ENCODE results near the gene ZDHHC8.

ZDHHC8 gene

DNA sequence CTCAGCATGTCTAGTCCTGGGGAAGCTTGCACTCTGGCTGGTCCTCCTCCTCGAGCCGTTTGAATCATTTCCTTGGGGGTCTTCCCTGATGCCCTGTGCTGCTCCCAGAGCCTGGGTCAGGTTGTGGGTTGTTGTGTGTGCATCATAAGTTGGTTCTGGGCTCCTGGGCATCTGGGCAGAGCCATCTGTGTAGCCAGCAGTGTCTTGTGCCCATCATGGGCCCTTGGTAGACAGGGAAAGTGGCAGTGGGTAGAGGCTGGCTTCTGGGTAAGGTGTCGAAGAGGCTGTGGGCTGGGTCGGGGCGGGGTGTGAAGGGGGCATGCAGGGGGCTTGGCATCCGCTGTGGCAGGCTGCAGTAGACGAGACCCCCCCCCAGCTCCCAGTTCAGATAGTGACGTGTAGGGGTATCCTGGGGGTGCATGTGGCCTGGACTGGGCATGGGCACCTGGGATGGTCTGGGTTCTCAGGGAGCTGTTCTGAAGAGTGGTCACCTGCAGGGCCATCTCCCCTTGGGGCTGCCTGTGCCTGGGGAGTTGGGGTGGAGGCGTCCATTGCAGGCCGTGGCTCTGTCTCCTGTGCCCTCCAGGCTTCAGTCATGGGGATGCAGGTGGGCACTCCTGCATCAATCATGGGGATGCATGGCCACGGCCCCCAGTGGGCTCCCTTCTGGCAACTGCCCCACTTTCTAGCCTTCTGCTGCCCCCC is 7.4 kb upstream of the ZDHHC8 start:
- TF ChIP-seq, protein P1, sequence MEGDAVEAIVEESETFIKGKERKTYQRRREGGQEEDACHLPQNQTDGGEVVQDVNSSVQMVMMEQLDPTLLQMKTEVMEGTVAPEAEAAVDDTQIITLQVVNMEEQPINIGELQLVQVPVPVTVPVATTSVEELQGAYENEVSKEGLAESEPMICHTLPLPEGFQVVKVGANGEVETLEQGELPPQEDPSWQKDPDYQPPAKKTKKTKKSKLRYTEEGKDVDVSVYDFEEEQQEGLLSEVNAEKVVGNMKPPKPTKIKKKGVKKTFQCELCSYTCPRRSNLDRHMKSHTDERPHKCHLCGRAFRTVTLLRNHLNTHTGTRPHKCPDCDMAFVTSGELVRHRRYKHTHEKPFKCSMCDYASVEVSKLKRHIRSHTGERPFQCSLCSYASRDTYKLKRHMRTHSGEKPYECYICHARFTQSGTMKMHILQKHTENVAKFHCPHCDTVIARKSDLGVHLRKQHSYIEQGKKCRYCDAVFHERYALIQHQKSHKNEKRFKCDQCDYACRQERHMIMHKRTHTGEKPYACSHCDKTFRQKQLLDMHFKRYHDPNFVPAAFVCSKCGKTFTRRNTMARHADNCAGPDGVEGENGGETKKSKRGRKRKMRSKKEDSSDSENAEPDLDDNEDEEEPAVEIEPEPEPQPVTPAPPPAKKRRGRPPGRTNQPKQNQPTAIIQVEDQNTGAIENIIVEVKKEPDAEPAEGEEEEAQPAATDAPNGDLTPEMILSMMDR (conservative IDR thresholded peaks at IDR 0.05; ENCODE audit: low read length), result no peak
- H3K4me3 ChIP-seq (ENCODE audit: low read length), result no peak overlapping the region
- DNase-seq (ENCODE audit: low read depth), result no peak

DNA sequence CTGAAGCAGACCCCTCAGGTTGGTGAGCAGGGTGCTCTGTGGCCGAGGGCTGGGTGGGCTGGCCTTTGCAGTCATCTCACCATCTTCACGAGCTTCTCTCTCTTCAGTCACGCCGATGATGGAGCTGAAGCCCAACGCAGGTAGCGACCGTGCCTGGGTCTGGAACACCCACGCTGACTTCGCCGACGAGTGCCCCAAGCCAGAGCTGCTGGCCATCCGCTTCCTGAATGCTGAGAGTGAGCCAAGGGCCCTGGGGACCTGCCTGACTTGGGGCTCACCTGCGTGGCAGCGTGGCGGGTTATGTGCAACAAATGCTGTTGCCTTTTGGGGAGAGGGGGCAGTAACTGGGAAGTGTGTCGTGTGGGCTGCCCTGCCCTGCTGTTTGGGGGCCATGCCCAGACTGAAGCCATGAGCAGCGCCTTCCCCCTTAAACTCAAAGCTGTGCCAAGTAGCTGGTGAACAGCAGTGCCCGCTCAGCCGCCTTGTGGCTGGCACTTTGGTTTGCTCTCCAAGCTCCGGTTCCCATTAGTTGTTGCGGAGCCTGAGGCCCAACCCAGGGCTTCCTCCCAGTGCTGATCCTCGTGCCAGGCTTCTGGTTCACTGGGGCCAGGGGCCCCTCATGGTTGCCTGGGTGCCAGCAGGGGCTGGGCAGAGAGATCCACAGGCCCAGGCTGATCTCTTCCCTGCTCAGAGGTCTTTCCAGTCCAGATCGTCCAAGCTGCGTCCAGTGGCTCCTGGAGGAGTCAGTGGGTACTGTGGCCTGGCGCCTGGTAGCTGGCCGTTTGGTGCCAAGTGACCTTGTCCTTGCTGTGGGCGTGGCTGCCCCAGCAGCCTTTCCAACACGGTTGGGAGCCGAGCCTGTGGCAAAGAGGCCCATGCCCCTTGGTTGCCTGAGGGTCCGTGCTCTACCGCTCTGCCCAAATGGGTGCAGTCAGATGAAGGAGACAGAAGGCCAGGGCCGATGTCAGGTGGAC is 6.1 kb upstream of the ZDHHC8 start:
- TF ChIP-seq, protein P1 (conservative IDR thresholded peaks at IDR 0.05; ENCODE audit: low read length), result no peak
- no peak for DNase-seq (ENCODE audit: low read depth)
- H3K4me3 ChIP-seq (ENCODE audit: low read length), result no peak overlapping the region

DNA sequence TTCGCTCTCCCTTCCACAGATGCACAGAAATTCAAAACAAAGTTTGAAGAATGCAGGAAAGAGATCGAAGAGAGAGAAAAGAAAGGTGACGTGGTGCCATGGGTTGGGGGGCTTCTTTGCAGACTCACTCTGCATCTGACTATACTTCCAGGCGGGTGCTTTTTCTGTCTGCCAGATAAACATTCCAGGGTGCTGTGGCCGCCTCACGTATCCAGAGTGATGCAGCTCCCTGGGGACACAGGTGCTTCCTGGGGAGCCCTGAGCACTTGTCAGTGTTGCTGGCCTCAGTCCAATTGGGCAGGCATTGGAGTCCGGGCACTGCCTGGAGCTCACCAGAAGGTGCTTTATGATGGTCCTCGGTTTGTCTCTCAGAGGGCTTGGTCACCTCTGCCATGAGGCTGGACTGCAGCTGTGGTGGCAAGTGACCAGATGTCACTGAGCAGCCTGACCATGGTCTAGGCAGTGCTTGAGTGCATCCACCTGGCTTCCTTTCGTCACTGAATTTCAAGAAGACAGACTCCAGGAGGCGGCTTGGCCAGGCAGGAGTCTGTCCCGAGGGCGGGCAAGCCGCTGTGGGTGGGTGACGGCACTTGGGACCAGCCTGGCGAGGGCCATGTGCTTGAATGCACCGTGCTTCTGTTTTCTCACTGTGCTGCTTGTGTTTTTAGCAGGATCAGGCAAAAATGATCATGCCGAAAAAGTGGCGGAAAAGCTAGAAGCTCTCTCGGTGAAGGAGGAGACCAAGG is 5.1 kb upstream of the ZDHHC8 start:
- no peak for DNase-seq (ENCODE audit: low read depth)
- no peak overlapping the region for H3K4me3 ChIP-seq (ENCODE audit: low read length)
- TF ChIP-seq, protein P1 (conservative IDR thresholded peaks at IDR 0.05; ENCODE audit: low read length), result no peak

DNA sequence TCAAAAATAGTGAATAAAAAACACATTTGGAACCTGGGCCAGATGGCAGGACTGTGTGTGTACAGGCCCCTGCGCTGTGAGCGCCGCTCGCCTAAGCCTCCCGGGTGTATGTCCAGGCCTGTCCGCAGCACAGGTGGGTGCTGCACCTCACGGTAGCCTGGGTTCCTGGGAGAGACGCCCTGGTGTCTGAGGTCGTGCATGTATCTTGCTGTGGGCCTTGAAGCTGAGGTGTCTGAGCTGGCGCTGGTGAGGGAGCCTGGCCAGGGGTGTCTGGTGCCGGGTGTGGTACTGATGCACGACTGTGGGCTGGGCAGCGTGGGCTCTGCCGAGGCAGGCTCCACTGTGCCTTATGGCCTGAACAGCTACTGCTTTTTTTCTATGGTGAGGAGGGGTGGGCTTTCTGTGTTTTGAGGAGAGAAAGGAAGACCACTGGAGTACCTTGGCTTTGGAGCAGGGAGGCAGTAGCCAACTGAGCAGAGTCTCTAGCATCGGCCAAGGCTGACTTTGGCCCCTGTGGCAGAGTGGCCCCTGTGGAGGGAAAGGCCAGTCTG is 4.2 kb upstream of the ZDHHC8 start:
- no peak overlapping the region for H3K4me3 ChIP-seq (ENCODE audit: low read length)
- TF ChIP-seq, protein P1 (conservative IDR thresholded peaks at IDR 0.05; ENCODE audit: low read length), result no peak
- DNase-seq (ENCODE audit: low read depth), result no peak

DNA sequence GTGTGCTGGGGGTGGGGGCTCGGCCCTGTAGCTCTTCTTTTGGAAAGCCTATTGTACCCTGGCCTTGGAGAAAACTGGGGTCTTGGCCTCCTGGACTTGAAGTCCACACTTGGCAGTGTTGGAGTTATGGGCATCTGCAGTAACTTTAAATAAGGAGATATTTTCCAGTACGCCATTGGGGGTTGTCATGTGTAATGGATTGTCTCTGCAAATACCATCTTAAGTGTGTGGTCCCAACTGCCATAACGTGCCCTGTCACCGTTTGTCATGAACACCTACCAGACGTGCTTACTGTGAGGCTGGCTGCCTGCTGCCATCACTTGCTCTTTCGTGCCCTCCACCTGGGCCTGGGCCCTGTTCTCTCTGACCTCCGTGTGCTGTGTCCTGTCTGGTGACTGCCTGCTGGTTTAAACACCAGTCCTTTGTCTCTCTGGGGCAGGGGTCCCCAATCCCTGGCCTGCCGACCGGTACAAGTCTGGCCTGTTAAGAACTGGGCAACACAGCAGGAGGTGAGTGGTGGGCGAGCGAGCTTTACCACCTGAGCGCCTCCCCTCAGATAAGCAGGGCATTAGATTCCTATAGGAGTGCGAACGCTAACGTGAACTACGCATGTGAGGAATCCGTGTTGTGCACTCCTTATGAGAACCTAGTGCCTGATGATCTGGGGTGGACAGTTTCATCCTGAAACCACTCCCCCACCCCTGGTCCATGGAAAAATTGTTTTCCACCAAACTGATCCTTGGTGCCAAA is 3.6 kb upstream of the ZDHHC8 start:
- TF ChIP-seq, protein P1 (conservative IDR thresholded peaks at IDR 0.05; ENCODE audit: low read length), result no peak
- no peak for DNase-seq (ENCODE audit: low read depth)
- H3K4me3 ChIP-seq (ENCODE audit: low read length), result no peak overlapping the region

DNA sequence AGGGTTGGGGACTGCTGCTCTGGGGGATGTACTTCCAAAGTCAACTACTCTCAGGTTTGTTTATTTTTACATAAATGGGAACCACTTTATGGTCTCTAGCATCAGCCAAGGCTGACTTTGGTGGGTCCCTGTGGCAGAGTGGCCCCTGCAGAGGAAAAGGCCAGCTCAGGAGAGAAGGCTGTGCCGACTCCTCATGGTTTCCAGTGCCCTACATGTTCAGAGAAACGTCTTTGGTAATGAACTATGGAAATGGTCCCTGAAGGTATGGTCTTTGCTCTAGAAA is 3.0 kb upstream of the ZDHHC8 start:
- H3K4me3 ChIP-seq (ENCODE audit: low read length), result no peak overlapping the region
- no peak for DNase-seq (ENCODE audit: low read depth)
- TF ChIP-seq, protein P1 (conservative IDR thresholded peaks at IDR 0.05; ENCODE audit: low read length), result no peak
